NB4 (cell line): ENCODE results near the gene TSGA10.

Experiments
- CTCF ChIP-seq: IDR thresholded peaks from one replicate; pipeline ENCODE4 v1.5.1; 2012; ENCODE audit warnings: low read depth, low read length
- MAX ChIP-seq: IDR thresholded peaks from 2 replicates; pipeline ENCODE4 v1.6.1; 2011; ENCODE audit warnings: low read depth, low read length
- POLR2A ChIP-seq: IDR thresholded peaks from 2 replicates; pipeline ENCODE4 v1.6.1; 2011; ENCODE audit warnings: mild to moderate bottlenecking; ENCODE audit not compliant: insufficient read length; ENCODE audit errors: extremely low read depth

- TF ChIP-seq CTCF (no peak), POLR2A (no peak), MAX (no peak)
Observed at GRCh38 chr2:99031481-99031880, 123.3 kb downstream of the TSGA10 start.
